ENCODE data around the gene TMEM121.
"Not testable (repeated sequence)": the region's sequence is repeated elsewhere in the genome, so short reads cannot be mapped to it uniquely, and the experiment has no call there.

The TMEM121 gene

DNA sequence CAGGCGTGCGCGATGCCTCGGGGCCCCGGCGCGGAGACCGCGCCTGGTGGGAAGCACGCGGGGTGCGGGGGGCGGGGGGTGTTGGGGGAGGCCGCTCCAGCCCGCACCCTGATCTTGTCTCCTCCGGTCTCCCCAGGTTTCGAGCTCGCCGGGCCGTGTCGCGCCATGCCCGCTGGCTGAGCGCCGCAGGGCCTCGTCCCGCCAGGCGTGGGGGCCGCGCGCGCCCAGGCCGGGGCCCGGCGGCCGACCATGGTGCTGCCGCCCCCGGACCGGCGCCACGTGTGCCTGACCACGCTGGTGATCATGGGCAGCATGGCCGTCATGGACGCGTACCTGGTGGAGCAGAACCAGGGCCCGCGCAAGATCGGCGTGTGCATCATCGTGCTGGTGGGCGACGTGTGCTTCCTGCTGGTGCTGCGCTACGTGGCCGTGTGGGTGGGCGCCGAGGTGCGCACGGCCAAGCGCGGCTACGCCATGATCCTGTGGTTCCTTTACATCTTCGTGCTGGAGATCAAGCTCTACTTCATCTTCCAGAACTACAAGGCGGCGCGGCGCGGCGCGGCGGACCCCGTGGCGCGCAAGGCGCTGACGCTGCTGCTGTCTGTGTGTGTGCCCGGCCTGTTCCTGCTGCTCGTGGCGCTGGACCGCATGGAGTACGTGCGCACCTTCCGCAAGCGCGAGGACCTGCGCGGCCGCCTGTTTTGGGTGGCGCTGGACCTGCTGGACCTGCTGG lies 2.4 kb downstream of the TMEM121 start:
- DNase-seq, result no peak

DNA sequence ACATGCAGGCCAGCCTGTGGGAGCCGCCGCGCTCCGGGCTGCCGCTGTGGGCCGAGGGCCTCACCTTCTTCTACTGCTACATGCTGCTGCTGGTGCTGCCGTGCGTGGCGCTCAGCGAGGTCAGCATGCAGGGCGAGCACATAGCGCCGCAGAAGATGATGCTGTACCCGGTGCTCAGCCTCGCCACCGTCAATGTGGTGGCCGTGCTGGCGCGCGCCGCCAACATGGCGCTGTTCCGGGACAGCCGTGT lies 2.9 kb downstream of the TMEM121 start:
- no peak for DNase-seq

DNA sequence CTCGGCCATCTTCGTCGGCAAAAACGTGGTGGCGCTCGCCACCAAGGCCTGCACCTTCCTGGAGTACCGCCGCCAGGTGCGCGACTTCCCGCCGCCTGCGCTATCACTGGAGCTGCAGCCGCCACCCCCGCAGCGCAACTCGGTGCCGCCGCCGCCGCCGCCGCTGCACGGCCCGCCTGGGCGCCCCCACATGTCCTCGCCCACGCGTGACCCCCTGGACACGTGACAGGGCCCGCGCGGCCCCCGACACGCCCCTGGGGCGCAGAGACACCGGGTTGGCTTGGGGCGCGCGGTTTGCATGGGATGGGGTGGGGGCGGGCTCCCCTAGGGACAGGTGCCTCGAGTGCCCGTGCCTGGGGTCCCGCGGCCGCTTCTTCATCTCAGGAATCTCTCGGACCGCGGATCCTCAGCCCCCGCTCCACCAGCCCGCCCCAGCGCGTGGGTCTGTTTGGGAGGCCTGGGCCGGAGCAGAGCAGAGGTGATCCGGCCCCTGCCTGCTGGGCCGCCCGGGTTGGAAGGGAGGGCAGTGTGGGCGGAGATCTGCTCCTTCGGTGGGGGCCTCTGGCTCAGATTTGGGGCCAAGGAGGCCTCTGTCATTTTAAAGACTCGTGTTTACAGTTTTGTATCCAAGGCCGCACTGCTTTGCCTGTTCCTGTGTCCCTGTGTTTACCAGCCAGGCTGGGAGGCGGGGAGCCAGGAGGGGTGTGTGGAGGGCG lies 3.3 kb downstream of the TMEM121 start:
- DNase-seq, result no peak

- no peak for DNase-seq
Measured at GRCh38 chr14:105530285-105531087, 4.1 kb downstream of the TMEM121 start.

- DNase-seq, result no peak
Measured at GRCh38 chr14:105531088-105531893, 4.9 kb downstream of the TMEM121 start.

DNA sequence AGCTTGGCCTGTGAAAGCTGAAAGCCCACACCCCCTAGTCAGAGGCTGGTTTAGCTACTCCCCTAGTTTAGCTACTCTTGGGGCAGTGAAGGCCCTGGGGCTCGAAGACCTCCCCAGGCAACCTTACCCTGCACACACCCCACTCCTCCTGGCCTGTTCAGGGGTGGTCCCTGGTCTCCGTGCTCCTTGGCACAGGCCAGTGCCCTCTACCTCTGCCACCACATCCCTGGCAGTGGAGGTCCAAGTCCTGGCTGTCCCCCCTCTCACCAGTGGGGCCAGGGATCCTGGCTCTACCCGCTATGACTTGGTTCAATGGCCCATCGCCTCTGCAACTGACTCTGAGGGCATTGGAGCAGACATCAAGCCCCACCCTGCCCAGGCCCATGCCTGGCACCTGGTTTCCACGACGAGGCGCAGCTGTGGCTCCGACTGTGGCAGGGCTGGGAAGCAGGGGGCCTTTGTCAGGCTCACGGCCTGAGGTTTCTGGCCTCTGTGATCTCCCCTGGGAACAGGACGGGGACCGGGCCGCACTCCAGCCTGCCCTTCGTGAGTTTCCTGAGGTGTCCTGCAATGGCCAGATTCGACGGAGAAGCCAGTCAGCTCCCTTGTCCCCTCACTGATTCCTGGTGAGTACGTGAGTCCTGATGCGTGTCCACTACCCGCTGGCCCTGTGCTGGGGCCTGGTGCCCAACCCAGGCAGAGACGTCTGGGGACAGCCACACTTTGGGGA lies 5.7 kb downstream of the TMEM121 start:
- DNase-seq, result no peak

GRCh38 chr14:105532735-105533141 lies 6.4 kb downstream of the TMEM121 start:
- DNase-seq, result no peak

DNA sequence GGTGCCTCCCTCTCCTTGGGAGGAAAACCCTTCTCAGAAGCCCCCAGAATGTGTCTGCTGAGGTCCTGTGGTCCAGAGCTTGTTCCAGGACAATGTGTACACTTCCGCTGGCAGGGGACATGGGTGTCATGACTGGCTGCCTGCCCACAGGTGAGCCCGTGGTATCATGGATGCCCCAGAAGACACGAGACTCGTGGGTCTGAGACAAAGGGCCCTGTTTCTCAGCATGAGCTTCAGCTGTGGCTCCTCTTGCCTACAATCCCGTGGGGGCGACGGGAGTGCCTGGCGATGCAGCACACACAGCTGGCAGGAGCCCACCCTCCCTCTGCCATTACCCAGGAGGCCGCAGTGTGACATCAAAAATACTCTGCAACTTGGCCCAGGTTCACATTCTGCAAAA lies 7.0 kb downstream of the TMEM121 start:
- DNase-seq, result no peak

DNA sequence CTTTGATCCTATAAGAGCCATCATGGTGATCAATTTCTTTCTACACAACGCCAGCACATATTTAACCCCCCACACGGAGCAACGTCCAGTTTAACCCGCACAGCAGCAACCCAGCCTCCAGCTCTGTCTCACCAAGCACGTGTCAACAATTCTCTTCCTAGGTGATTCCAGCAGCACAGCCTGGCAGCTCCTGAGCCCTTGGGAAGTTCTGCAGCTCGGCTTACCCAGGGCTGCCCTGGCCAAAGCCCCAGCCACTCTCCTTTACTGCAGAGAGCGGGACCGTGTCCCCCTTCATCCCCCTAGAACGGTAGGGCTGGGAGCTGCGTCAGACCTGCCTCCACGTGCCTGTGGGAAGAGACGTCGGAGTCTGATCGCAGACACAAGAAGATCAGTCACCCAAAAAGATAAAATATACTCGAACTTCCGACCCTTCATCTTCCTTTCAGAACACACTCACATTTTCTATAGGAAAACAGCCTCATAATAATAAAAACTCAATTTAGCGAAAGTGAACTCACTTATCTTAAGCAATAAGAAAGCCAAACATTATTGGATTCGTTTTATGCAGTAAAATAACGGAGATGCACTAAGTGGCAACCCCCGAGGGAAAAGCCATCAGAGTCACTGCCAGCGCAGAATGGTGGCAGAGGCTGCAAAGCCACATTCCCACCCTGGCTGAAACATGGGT lies 7.6 kb downstream of the TMEM121 start:
- no peak for DNase-seq

GRCh38 chr14:105534586-105534985 lies 8.2 kb downstream of the TMEM121 start:
- no peak for DNase-seq

DNA sequence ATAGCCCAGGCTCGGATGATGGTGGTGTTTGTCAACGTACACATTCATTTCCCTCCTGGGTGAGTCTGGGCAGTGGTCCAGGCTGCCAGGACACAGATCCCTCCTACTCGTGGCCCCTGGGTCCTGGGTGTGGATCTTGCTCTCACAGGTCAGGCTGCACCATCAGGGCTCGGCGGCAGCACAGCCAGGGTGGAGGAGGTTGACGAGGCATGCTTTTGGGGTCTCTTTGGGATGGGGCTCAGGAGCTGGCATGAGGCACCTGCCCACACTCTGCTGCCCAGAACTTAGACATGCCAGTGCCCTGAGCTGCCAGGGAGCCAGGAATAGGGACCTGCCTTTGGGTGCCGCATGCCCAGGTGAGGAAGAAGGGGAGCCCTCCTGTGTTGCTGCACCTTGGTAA lies 9.7 kb downstream of the TMEM121 start:
- DNase-seq, result no peak

- peak in 2 of 3 experiments; percentile 35 to 50 for DNase-seq
Measured at GRCh38 chr14:105536691-105537579, 10.6 kb downstream of the TMEM121 start.

- DNase-seq, result peak; percentile 50 to 68 (median 54)
Measured at GRCh38 chr14:105537580-105538474, 11.4 kb downstream of the TMEM121 start.

DNA sequence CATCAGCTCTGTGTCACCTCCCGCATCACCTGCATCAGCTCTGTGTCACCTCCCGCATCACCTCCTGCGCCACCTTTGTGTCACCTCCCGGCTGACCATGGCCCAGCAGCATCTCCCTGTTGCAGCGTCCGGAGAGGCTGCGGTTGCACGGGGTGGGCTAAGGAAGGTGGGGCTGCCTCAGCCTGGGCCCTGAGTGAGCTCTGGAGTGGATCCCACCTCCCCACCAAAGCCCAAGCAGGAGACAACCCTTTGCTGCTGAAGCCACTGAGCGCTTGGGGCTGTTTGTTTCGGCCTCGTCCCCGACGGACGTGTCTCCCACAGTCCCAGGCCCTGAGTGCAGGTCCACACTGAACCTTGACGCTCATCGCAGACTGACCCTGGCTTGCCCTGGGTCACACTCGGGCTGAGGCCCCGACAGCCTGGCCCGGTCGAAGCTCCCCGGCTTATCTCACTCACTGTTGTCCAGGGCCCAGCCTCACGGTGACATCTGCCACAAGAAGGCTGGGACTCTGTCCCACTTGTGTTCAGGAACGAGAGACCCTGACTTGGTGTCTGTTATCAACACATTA lies 12.2 kb downstream of the TMEM121 start:
- DNase-seq, result no peak

- DNase-seq, result no peak
Measured at GRCh38 chr14:105540811-105541210, 14.4 kb downstream of the TMEM121 start.

- no peak for DNase-seq
Measured at GRCh38 chr14:105541218-105541875, 15.0 kb downstream of the TMEM121 start.

GRCh38 chr14:105545676-105546075 lies 19.3 kb downstream of the TMEM121 start:
- DNase-seq, result not testable (repeated sequence)

GRCh38 chr14:105546410-105546809 lies 20.0 kb downstream of the TMEM121 start:
- not testable (repeated sequence) for DNase-seq

DNA sequence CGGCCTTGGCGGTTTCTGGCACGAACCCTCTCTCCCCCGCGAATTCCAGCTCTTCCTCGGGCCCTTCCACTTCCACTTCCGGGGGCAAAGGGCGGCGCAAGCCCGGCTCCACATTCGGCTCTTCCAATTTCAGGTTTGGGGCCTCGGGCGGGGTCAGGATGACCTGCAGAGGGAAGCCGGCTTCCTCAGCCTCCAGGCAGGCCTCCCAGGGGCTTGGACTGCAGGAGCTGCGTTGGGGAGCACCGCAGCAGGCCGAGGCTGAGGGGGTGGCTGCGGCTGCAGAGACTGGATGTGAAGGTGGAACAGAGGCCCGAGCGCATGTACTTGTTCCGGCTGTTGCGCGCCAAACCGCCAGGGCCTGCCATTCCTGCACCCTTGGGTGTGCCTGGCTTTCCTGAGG lies 20.7 kb downstream of the TMEM121 start:
- DNase-seq, result not testable (repeated sequence)

Measured in NCI-H1417 (cell line).